ENCODE data around the gene ZMYND10.

Gene ZMYND10

GRCh38 chr3:50322115-50322385, 23.5 kb downstream of the ZMYND10 start:
- H3K27me3 Mint-ChIP-seq (ENCODE audit: low read depth, poor library complexity) = peaks cover 9% of the 10 kb centered on the region
- H3K4me1 Mint-ChIP-seq = peaks cover 56% of the 10 kb centered on the region
- no peak overlapping the region for H3K27ac Mint-ChIP-seq

GRCh38 chr3:50321336-50322114, 24.0 kb downstream of the ZMYND10 start:
- peak overlapping the region; percentile 84 for H3K4me3 Mint-ChIP-seq
- peak overlapping the region; percentile 100 for H3K27ac Mint-ChIP-seq
- TF ChIP-seq, protein P1, sequence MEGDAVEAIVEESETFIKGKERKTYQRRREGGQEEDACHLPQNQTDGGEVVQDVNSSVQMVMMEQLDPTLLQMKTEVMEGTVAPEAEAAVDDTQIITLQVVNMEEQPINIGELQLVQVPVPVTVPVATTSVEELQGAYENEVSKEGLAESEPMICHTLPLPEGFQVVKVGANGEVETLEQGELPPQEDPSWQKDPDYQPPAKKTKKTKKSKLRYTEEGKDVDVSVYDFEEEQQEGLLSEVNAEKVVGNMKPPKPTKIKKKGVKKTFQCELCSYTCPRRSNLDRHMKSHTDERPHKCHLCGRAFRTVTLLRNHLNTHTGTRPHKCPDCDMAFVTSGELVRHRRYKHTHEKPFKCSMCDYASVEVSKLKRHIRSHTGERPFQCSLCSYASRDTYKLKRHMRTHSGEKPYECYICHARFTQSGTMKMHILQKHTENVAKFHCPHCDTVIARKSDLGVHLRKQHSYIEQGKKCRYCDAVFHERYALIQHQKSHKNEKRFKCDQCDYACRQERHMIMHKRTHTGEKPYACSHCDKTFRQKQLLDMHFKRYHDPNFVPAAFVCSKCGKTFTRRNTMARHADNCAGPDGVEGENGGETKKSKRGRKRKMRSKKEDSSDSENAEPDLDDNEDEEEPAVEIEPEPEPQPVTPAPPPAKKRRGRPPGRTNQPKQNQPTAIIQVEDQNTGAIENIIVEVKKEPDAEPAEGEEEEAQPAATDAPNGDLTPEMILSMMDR (IDR thresholded peaks at IDR 0.05) = peak; percentile 57
- peak; percentile 87 for DNase-seq
- H3K9me3 Mint-ChIP-seq = no peaks in the 10 kb centered on the region
- H3K36me3 Mint-ChIP-seq (ENCODE audit: low read depth) = peaks cover 19% of the 10 kb centered on the region
- H3K4me1 Mint-ChIP-seq = peaks cover 57% of the 10 kb centered on the region
- peaks cover 9% of the 10 kb centered on the region for H3K27me3 Mint-ChIP-seq (ENCODE audit: low read depth, poor library complexity)

More at GRCh38 chr3:50322115-50322385, 23.5 kb downstream of the ZMYND10 start:
- H3K36me3 Mint-ChIP-seq (ENCODE audit: low read depth) = peaks cover 16% of the 10 kb centered on the region
- DNase-seq = no peak
- no peaks in the 10 kb centered on the region for H3K9me3 Mint-ChIP-seq
- TF ChIP-seq, protein P1 (IDR thresholded peaks at IDR 0.05) = no peak
- H3K4me3 Mint-ChIP-seq = peak overlapping the region; percentile 84

DNA sequence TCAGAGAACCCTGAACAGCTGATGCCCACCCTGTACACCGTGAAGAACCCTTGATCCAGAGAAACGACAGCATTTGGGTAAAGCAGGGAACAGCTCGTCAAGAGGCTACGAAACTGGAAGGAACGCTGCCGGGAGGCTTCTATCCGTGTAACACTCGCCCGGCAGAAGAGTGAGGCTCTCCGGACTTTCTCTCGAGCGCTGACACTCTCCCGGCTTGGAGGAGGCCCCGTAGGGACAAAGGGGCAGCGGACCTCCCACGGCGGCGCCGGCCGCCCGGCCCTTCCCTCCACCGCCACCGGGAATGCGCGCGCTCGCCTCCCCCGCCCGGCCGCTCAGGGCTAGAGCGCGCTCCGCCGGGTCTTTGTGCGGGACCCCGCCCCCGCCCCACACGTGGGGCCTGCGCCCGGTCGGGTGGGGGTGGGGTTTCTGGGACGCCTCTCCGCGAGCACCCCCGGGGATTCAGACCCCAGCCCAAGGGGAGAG, 24.6 kb downstream of the ZMYND10 start:
- peak overlapping the region; percentile 90 for H3K27ac Mint-ChIP-seq
- peaks cover 9% of the 10 kb centered on the region for H3K27me3 Mint-ChIP-seq (ENCODE audit: low read depth, poor library complexity)
- TF ChIP-seq, protein P1 (IDR thresholded peaks at IDR 0.05) = no peak
- peak overlapping the region; percentile 95 for H3K4me3 Mint-ChIP-seq
- no peaks in the 10 kb centered on the region for H3K9me3 Mint-ChIP-seq
- peak; percentile 90 for DNase-seq
- peaks cover 25% of the 10 kb centered on the region for H3K36me3 Mint-ChIP-seq (ENCODE audit: low read depth)
- H3K4me1 Mint-ChIP-seq = peaks cover 62% of the 10 kb centered on the region

DNA sequence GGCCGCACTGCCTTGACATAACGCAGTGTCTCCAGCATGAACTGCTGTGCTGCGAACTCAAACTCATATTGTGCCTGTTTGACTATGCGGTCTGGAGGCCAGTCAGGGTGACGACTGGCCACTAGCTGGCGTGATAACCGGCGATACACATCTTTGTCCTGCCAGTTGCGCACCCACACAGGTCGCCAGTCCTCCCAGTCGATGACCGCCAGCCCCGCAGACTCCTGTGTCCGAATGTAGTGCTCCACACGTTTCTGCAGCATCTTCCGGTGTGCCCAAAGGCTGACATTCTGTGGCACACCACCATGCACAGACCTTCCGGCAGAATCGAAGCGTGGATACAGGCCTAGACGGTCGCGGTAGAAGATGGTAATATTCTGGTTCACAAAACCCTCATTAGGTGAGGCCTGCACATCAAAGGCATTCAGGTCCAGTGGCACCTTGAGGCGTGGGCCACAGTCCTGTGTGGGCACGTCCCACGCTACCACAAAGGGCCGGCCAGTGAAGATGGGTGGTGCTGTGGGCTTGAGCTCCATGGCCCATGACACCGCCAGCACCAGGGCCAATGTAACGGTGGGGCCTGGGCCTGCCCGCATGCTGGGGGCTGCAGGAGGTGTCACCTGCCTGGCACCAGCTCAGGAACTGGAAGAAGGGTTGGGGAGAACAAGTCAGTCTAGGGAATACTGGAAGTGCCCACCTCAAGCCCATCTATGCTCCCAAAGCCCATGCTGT, 25.5 kb downstream of the ZMYND10 start:
- Mint-ChIP-seq H3K9me3 (no peaks in the 10 kb centered on the region), H3K27me3 (ENCODE audit: low read depth, poor library complexity) (peaks cover 9% of the 10 kb centered on the region), H3K4me3 (peak overlapping the region; percentile 95), H3K36me3 (ENCODE audit: low read depth) (peaks cover 30% of the 10 kb centered on the region), H3K4me1 (peaks cover 66% of the 10 kb centered on the region), H3K27ac (peak overlapping the region; percentile 90)
- TF ChIP-seq, protein P1 (IDR thresholded peaks at IDR 0.05) = no peak
- no peak for DNase-seq

DNA sequence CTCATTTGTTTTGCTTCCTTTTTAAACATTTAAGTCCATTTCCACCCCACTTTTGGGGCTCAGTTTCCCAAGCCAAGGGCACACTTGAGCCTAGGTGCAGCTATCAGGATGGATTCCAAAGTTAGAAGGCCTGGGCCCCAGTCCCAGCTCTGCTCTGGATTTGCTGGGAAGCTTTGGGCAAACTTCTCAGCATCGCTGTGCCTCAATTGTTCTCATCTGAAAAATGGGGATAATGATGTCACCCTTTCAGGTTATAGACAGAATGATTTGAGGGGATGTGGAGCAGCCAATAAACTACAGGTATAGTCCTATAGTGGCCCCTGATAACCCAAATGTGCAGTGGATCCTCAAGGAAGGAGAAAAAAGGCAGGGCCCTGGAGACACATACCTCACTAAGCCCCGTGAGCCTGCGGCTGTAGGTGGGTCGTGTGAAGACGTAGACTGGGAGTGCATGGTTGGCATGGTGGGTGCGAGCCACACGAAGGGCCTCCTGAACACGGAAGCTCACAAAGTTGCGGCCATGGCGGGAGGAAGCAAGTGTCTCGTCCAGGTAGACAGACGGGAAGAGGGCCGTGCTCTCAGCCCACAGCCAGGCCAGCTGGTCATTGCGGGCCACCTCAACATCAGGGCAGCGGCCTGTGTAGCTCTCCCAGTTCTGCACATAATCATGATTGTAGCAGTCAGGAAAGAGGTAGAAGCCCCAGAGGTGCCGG, 26.2 kb downstream of the ZMYND10 start:
- Mint-ChIP-seq H3K36me3 (ENCODE audit: low read depth) (peaks cover 35% of the 10 kb centered on the region), H3K4me1 (peaks cover 62% of the 10 kb centered on the region), H3K4me3 (peak overlapping the region; percentile 95), H3K27ac (peak overlapping the region; percentile 57), H3K27me3 (ENCODE audit: low read depth, poor library complexity) (peaks cover 9% of the 10 kb centered on the region), H3K9me3 (peaks cover under 1% of the 10 kb centered on the region)
- DNase-seq = no peak
- TF ChIP-seq, protein P1 (IDR thresholded peaks at IDR 0.05) = no peak

Data from nephron progenitor cell (in vitro differentiated cells).